ENCODE results near the gene TMEM108. TPM values are rescaled to one million over a fixed set of nuclear protein-coding genes. Genes with fewer than 3 reads are reported as not detected.

Gene TMEM108
- total RNA-seq, 1 donor from 2014 or later = 0.52 TPM

DNA sequence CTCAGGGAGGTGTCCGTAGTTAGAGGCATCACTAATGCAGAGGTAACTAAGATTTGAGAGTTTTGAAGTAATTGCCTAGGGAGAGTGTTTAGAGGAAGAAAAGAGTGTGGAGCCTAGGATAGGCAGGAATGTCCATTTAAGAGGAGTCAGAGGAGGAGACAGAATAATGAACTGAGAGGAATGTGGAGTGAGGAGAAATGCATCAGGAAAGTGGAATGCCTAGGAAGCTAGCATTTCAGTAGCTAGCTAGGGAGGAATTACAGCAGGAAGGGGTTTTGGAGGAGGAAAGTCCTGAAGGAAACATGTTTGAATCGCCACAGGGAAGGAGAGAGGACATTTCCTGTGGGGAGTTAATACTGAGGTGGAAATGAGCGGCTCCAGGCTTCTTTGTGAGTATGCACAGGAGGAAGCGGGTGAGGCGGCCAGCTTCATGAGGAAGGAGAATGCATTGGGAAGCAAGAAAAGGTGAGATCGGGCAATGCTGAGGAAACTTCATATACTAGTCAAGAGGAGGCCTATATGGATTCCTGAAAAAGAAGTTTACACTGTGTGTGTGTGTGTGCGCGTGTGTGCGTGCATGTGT is 154.3 kb downstream of the TMEM108 start:
- DNase-seq (no peak), ATAC-seq (no peak)
- intact Hi-C loops (cut with micrococcal nuclease) = no loop called here

GRCh38 chr3:133192967-133193366 is 154.8 kb downstream of the TMEM108 start:
- intact Hi-C loops (cut with micrococcal nuclease) = no loop called here
- ATAC-seq (no peak), DNase-seq (no peak)

DNA sequence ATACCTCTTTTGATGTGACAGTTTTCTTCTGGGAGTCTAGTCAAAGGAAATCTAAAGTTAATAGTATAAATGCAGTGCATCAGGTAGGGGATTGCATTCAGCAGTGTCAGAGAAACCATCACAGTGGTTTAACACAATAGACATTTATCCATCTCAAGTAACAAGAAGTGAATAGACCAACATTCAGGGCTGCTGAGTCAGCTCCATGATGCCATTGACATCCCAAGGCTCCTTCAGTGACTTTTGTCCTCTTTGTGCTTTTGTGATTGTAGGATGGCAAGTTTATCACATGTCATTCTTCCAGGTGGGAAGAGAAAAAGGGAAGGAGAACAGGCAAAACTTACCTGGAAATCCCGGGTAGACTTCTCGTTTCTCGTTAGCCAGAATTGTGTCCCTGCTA is 158.3 kb downstream of the TMEM108 start:
- intact Hi-C loops (cut with micrococcal nuclease) = no loop called here
- ATAC-seq (no peak), DNase-seq (no peak)

DNA sequence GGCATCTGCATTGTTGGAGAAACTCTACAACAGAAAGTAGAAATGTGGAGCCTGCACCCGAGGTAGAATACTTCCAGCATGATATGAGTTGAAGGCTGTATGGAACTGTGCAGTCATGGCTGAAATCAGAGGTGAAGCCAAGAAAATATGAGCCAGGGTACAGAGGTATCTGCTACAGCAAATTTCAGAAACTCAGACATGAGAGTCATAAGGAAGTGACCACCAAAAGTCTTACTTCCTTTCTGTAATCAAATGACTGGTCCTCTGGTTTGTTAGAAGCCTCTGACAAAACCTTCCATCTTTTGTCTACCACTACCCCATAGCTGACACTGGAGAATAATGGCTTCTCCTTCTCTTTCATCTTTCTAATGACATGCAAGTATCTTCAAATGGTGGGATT is 159.4 kb downstream of the TMEM108 start:
- ATAC-seq = no peak
- no peak for DNase-seq
- intact Hi-C loops (cut with micrococcal nuclease) = no loop called here

DNA sequence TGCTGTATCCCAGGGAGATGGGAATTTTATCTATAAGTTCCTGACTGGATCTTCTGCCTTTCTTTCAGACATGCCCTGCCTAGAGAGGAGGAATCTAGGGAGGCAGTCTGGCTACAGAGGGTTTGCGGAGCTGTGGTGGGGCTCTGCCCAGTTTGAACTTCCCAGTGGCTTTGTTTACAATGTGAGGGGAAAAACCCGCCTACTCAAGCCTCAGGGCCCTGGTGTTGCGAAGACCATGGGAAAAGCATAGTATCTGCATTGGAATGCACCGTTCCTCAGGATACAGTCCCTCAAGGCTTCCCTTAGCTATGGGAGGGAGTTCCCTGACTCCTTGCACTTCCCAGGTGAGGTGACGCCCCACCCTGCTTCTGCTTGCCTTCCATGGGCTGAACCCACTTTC is 168.7 kb downstream of the TMEM108 start:
- no peak for ATAC-seq
- DNase-seq = no peak
- intact Hi-C loops (cut with micrococcal nuclease) = no loop called here

GRCh38 chr3:133208184-133208583 is 170.0 kb downstream of the TMEM108 start:
- DNase-seq (no peak), ATAC-seq (no peak)
- intact Hi-C loops (cut with micrococcal nuclease) = no loop called here

GRCh38 chr3:133209871-133210550 is 171.8 kb downstream of the TMEM108 start:
- ATAC-seq (no peak), DNase-seq (no peak)
- intact Hi-C loops (cut with micrococcal nuclease) = no loop called here

DNA sequence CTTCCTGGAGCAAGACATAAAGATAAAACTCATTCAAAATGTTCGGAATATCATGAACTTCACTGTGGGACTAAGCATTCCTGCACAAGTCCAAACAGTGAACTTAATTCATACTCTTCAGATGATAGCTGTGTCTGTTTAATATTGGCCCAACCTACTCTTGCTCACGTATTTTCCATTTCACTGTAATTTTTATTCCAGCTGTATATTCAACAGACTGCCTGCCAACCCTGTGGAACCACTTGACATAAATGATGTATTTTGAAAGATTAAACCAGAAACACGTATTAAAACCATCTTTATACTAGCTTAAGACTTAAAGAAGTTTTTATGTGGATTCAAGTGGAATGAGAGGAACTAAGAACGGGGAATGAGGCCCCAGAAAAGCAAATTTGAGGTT is 172.5 kb downstream of the TMEM108 start:
- ATAC-seq (no peak), DNase-seq (no peak)
- intact Hi-C loops (cut with micrococcal nuclease) = no loop called here

DNA sequence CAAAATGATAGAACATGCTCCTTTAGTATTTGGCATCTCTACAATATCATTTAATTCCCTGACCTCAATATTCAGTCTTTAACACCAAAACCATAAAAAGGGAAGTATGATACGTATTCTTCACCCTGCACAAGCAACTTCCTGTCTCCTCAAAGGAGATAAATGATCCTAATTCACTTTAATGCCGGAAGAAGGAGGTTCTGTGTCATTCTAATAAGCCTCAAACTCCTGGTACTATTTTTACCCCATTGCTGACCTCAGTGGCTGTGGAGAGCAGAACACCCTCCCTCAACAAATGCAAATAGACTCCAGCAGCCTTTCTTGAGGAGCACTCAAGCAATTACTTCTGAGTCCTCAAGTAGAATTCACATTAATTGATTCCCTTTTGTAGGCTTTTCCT is 173.3 kb downstream of the TMEM108 start:
- intact Hi-C loops (cut with micrococcal nuclease) = no loop called here
- DNase-seq (no peak), ATAC-seq (no peak)

GRCh38 chr3:133211856-133212255 is 173.7 kb downstream of the TMEM108 start:
- intact Hi-C loops (cut with micrococcal nuclease) = no loop called here
- ATAC-seq (no peak), DNase-seq (no peak)

GRCh38 chr3:133213937-133214336 is 175.7 kb downstream of the TMEM108 start:
- ATAC-seq (no peak), DNase-seq (no peak)
- intact Hi-C loops (cut with micrococcal nuclease) = no loop called here

DNA sequence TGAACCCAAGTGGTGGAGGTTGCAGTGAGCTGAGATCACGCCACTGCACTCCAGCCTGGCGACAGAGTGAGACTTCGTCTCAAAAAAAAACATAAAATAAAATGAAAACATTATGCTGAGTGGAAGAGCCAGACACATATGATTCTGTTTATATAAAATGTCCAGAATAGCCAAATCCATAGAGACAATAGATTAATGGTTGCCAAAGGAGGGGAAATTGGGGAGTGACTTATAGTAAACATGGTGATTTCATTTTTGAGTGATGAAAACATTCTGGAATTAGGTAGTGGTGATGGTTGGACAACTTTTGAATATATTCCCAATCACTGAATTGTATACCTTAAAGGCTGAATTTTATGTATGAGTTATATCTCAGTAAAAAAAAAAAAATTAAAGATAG is 189.6 kb downstream of the TMEM108 start:
- intact Hi-C loops (cut with micrococcal nuclease) = no loop called here
- ATAC-seq (no peak), DNase-seq (no peak)

- intact Hi-C loops (cut with micrococcal nuclease) = no loop called here
- ATAC-seq (no peak), DNase-seq (no peak)
These were observed 192.0 kb downstream of the TMEM108 start for GRCh38 chr3:133230195-133230594.

GRCh38 chr3:133236901-133237300 is 198.7 kb downstream of the TMEM108 start:
- intact Hi-C loops (cut with micrococcal nuclease) = no loop called here
- ATAC-seq (no peak), DNase-seq (no peak)

GRCh38 chr3:133237380-133237779 is 199.2 kb downstream of the TMEM108 start:
- DNase-seq (no peak), ATAC-seq (no peak)
- intact Hi-C loops (cut with micrococcal nuclease) = no loop called here

GRCh38 chr3:133238015-133238414 is 199.8 kb downstream of the TMEM108 start:
- DNase-seq (no peak), ATAC-seq (peak; percentile 23)
- intact Hi-C loops (cut with micrococcal nuclease) = no loop called here

- DNase-seq (no peak), ATAC-seq (peak; percentile 71)
- intact Hi-C loops (cut with micrococcal nuclease) = no loop called here
These were observed 207.9 kb downstream of the TMEM108 start for GRCh38 chr3:133246119-133246518.

GRCh38 chr3:133246773-133247172 is 208.6 kb downstream of the TMEM108 start:
- intact Hi-C loops (cut with micrococcal nuclease) = no loop called here
- no peak for ATAC-seq
- DNase-seq = no peak

DNA sequence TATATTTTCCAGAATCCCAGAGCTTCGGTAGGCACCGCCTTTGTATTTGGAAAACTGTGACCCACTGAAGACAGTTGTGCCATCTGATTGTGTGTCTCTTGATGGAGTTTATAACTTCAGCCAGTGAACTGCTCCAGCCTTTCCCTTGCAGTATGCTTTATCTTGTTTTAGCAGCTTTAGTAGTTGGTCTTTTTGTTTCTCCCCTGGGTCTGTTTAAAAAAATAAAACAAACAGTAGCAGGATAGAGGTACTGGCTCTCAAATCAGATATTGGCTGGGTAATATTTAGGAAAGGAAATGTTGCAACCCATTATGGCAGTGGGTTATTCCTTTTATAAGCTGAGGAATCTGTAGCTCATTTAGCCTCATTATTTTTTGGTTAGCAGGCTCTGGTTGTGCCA is 210.2 kb downstream of the TMEM108 start:
- ATAC-seq (peak; percentile 60), DNase-seq (no peak)
- intact Hi-C loops (cut with micrococcal nuclease) = no loop called here

DNA sequence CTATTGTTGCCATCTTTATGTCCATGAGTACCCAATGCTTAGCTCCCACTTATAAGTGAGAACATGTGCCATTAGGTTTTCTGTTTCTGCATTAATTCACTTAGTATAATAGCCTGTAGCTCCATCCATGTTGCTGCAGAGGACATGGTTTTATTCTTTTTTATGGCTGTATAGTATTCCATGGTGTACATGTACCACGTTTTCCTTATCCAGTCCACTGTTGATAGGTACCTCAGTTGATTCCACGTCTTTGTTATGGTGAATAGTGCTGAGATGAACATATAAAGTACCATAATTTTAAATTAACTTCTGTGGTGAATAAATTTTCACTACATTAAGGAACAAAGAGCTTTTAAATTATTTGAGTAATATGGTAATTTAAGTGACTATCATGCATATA is 211.3 kb downstream of the TMEM108 start:
- DNase-seq (no peak), ATAC-seq (no peak)
- intact Hi-C loops (cut with micrococcal nuclease) = no loop called here

DNA sequence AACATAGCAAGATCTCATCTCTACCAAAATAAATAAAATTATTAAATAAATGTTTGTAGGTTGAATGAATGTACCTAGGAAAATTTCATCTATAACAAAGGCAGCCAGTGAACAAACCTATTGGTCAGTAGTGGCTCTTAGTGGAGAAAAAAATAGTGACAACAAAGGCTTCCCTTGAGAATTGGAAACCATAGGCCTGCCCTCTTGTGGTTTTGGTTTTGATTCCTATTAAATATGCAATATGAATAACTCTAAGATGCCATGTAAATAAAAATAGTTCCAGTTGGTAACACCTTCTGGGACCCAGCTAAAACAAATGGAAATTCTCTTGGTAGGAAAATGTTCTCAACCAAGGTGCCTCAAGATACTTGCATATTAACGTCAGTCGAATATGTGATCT is 216.0 kb downstream of the TMEM108 start:
- no peak for DNase-seq
- no peak for ATAC-seq
- intact Hi-C loops (cut with micrococcal nuclease) = no loop called here
